Measurements from ENCODE around the gene NMNAT3. TPM values are rescaled to one million over a fixed set of nuclear protein-coding genes. Genes with fewer than 3 reads are reported as not detected.

NMNAT3 gene
- total RNA-seq, 2 donors from 2014 or later, result 3.0 to 14.1 TPM

DNA sequence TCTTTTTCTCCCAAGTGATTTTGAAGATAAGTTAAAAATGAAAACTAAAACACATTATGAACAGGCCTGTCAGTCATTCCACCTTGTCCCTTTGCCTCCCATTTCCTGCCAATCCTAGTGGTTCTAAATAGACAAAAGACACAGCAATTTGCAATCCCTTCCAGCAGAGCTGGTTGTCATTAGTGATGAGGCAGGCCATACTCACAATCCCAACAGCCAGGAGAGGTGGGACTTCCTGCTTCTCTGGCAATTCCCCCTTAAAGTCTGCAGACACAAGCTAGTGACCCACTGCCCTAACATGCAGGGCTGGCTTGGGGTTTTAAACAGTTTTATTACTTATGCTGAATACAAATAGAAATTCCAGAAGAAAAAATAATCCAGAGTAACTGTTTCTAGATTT, 99.9 kb downstream of the NMNAT3 start:
- Histone ChIP-seq H3K4me1 (ENCODE audit: control insufficient read depth in 1 of 2, low read depth in 2 of 2) (peaks cover 0 to 3% of the 10 kb centered on the region in 2 donors), H3K36me3 (no peaks in the 10 kb centered on the region), H3K4me3 (no peak overlapping the region), H3K27ac (no peak overlapping the region), H3K27me3 (replicated peaks; ENCODE audit: insufficient read depth) (no peaks in the 10 kb centered on the region), H3K9me3 (no peaks in the 10 kb centered on the region)
- TF ChIP-seq, protein P1, sequence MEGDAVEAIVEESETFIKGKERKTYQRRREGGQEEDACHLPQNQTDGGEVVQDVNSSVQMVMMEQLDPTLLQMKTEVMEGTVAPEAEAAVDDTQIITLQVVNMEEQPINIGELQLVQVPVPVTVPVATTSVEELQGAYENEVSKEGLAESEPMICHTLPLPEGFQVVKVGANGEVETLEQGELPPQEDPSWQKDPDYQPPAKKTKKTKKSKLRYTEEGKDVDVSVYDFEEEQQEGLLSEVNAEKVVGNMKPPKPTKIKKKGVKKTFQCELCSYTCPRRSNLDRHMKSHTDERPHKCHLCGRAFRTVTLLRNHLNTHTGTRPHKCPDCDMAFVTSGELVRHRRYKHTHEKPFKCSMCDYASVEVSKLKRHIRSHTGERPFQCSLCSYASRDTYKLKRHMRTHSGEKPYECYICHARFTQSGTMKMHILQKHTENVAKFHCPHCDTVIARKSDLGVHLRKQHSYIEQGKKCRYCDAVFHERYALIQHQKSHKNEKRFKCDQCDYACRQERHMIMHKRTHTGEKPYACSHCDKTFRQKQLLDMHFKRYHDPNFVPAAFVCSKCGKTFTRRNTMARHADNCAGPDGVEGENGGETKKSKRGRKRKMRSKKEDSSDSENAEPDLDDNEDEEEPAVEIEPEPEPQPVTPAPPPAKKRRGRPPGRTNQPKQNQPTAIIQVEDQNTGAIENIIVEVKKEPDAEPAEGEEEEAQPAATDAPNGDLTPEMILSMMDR (IDR thresholded peaks at IDR 0.05), result no peak
- ATAC-seq (ENCODE audit: insufficient number of reproducible peaks, low FRiP score, low read depth) (no peak), DNase-seq (ENCODE audit: low spot score) (no peak)

DNA sequence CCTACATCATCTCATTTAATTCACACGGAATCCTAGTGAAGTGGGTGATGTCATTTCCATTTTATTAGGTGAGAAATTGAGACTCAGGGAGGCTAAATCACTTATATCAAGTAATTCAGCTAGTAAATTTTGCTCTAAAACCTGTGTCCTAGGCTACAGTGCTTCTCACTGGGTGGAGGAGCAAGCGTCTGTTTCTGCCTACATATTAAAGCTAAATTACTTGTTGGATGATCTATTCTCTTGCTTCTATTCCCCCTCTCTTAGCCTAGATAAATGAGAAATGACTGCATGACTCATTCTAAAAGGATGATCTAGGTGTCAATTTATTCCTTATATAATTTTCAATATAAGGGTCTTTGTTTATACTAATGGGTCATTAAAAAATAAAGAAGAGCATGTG, 100.4 kb downstream of the NMNAT3 start:
- TF ChIP-seq, protein P1 (IDR thresholded peaks at IDR 0.05), result no peak
- Histone ChIP-seq H3K27me3 (replicated peaks; ENCODE audit: insufficient read depth) (no peaks in the 10 kb centered on the region), H3K9me3 (no peaks in the 10 kb centered on the region), H3K4me1 (ENCODE audit: control insufficient read depth in 1 of 2, low read depth in 2 of 2) (peaks cover 3 to 5% of the 10 kb centered on the region in 2 donors), H3K36me3 (no peaks in the 10 kb centered on the region), H3K4me3 (no peak overlapping the region), H3K27ac (no peak overlapping the region)
- no peak for DNase-seq (ENCODE audit: low spot score)
- no peak for ATAC-seq (ENCODE audit: insufficient number of reproducible peaks, low FRiP score, low read depth)

- H3K27me3 ChIP-seq (replicated peaks; ENCODE audit: insufficient read depth), result no peaks in the 10 kb centered on the region
- H3K36me3 ChIP-seq, result no peaks in the 10 kb centered on the region
- H3K4me1 ChIP-seq (ENCODE audit: control insufficient read depth in 1 of 2, low read depth in 2 of 2), result peaks cover 3 to 5% of the 10 kb centered on the region in 2 donors
- no peak for ATAC-seq (ENCODE audit: insufficient number of reproducible peaks, low FRiP score, low read depth)
- TF ChIP-seq, protein P1 (IDR thresholded peaks at IDR 0.05), result no peak
- DNase-seq (ENCODE audit: low spot score), result no peak
- H3K27ac ChIP-seq, result no peak overlapping the region
- H3K4me3 ChIP-seq, result no peak overlapping the region
- H3K9me3 ChIP-seq, result no peaks in the 10 kb centered on the region
These were observed 103.5 kb downstream of the NMNAT3 start for GRCh38 chr3:139574026-139574947.

GRCh38 chr3:139572847-139573672, 104.7 kb downstream of the NMNAT3 start:
- Histone ChIP-seq H3K27ac (no peak overlapping the region), H3K4me3 (no peak overlapping the region), H3K36me3 (no peaks in the 10 kb centered on the region), H3K9me3 (no peaks in the 10 kb centered on the region), H3K27me3 (replicated peaks; ENCODE audit: insufficient read depth) (no peaks in the 10 kb centered on the region), H3K4me1 (ENCODE audit: control insufficient read depth in 1 of 2, low read depth in 2 of 2) (peaks cover 3 to 5% of the 10 kb centered on the region in 2 donors)
- ATAC-seq (ENCODE audit: insufficient number of reproducible peaks, low FRiP score, low read depth) (no peak), DNase-seq (ENCODE audit: low spot score) (no peak)
- TF ChIP-seq, protein P1 (IDR thresholded peaks at IDR 0.05), result no peak

DNA sequence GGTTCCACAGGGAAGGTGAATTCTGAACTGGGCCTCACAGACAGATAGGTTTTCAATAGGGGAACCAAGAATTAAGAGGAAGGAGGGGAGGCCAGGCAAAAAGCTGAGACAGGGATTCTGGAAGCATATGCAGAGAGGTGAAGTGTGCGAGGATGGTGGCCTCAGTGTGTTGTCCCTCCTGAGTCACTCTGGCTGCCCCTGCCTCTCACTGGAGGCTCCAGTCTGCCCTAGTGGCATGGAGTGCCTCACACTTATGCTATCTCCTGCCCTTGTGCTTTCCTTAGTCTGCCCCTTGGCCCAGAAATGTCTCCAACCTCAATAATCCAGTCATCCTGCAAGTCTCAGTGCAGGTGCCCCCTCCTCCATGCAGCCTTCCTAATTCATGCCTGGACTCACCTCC, 106.1 kb downstream of the NMNAT3 start:
- TF ChIP-seq, protein P1 (IDR thresholded peaks at IDR 0.05), result no peak
- H3K27ac ChIP-seq, result no peak overlapping the region
- ATAC-seq (ENCODE audit: insufficient number of reproducible peaks, low FRiP score, low read depth), result no peak
- no peaks in the 10 kb centered on the region for H3K9me3 ChIP-seq
- peaks cover 3 to 5% of the 10 kb centered on the region in 2 donors for H3K4me1 ChIP-seq (ENCODE audit: control insufficient read depth in 1 of 2, low read depth in 2 of 2)
- DNase-seq (ENCODE audit: low spot score), result no peak
- no peak overlapping the region for H3K4me3 ChIP-seq
- H3K27me3 ChIP-seq (replicated peaks; ENCODE audit: insufficient read depth), result no peaks in the 10 kb centered on the region
- H3K36me3 ChIP-seq, result no peaks in the 10 kb centered on the region

Data from thoracic aorta (tissue), 2 donors.